Measurements from ENCODE around the gene TNRC18.

DNA sequence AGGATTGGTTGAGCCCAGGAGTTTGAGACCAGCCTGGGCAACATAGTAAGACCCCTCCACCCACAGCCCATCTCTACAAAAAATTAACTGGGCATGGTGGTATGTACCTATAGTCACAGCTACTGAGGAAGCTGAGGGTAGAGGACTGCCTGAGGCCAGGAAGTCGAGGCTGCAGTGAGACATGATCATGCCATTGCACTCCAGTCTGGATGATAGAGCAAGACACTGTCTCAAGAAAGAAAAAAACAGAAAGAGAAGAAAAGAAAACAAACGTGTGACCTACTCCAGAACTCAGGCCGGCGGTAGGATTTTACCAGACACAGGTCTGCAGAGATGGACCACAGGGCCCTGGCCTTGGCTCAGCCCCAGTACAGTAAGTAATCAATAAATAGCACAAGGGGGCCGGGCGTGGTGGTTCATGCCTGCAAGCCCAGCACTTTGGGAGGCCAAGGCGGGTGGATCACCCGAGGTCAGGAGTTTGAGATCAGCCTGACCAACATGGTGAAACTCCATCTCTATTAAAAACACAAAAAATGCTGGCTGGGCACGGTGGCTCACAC lies 35.4 kb upstream of the TNRC18 start:
- TF ChIP-seq EZH2 (IDR thresholded peaks at IDR 0.05; ENCODE audit: insufficient read depth, poor library complexity, severe bottlenecking) (no peak), EZH2phosphoT487 (IDR thresholded peaks at IDR 0.05; ENCODE audit: insufficient read depth, low read depth) (no peak)

Data from GM23248 (cell line).